SK-N-SH treated with all-trans-retinoic acid at 6 μM for 48 hours (cell line): ENCODE data around the gene ZNF557.

Experiments
- ARNTL ChIP-seq: fragments of 450-650 bp; formaldehyde crosslinking; IDR thresholded peaks from 2 replicates; pipeline ENCODE4 v1.5.0; 2020; ENCODE audit warnings: low read depth, mild to moderate bottlenecking, moderate library complexity, borderline replicate concordance
- BACH2 ChIP-seq: fragments of 250-450 bp; sonication (Bioruptor Pico); IDR thresholded peaks from 2 replicates; pipeline ENCODE4 v1.9.0; 2021; ENCODE audit warnings: mild to moderate bottlenecking, borderline replicate concordance
- CSDC2 ChIP-seq: fragments of 250-450 bp; sonication (Bioruptor Pico); IDR thresholded peaks from 2 replicates; pipeline ENCODE4 v1.5.0; 2020; ENCODE audit warnings: mild to moderate bottlenecking, moderate library complexity
- PATZ1 ChIP-seq: fragments of 250-450 bp; sonication (Bioruptor Pico); IDR thresholded peaks from 2 replicates; pipeline ENCODE4 v1.8.0; 2020; ENCODE audit warnings: mild to moderate bottlenecking, moderate library complexity, borderline replicate concordance
- POU6F1 ChIP-seq: fragments of 250-450 bp; sonication (Bioruptor Pico); IDR thresholded peaks from 2 replicates; pipeline ENCODE4 v1.8.0; 2021; ENCODE audit warnings: low read depth, mild to moderate bottlenecking, moderate library complexity, borderline replicate concordance
- PPARA ChIP-seq: fragments of 250-450 bp; sonication (Bioruptor Pico); IDR thresholded peaks from 2 replicates; pipeline ENCODE4 v1.5.0; 2020; ENCODE audit warnings: mild to moderate bottlenecking, borderline replicate concordance
- RARB ChIP-seq: fragments of 250-450 bp; sonication (Bioruptor Pico); IDR thresholded peaks from 2 replicates; pipeline ENCODE4 v1.8.0; 2021; ENCODE audit warnings: mild to moderate bottlenecking, moderate library complexity
- TOX ChIP-seq: fragments of 250-450 bp; sonication (Bioruptor Pico); IDR thresholded peaks from 2 replicates; pipeline ENCODE4 v1.8.0; 2021; ENCODE audit warnings: mild to moderate bottlenecking, moderate library complexity, borderline replicate concordance
- ZNF565 ChIP-seq: fragments of 450-650 bp; formaldehyde crosslinking; conservative IDR thresholded peaks from 2 replicates; pipeline ENCODE4 v1.5.0; 2020; ENCODE audit warnings: low read depth, mild to moderate bottlenecking, moderate library complexity
- ZNF8 ChIP-seq: fragments of 450-650 bp; formaldehyde crosslinking; IDR thresholded peaks from 2 replicates; pipeline ENCODE4 v1.5.0; 2020; ENCODE audit warnings: mild to moderate bottlenecking, moderate library complexity

GRCh38 chr19:7072541-7072940, 3.0 kb downstream of the ZNF557 start:
- TF ChIP-seq POU6F1 (CRISPR knock-in tag) = no peak
- no peak for TF ChIP-seq ARNTL
- TF ChIP-seq ZNF8 (CRISPR knock-in tag) = no peak
- no peak for TF ChIP-seq ZNF565 (CRISPR knock-in tag)
- no peak for TF ChIP-seq RARB
- no peak for TF ChIP-seq CSDC2
- TF ChIP-seq PATZ1 = no peak
- TF ChIP-seq TOX (CRISPR knock-in tag) = no peak
- TF ChIP-seq BACH2 (CRISPR knock-in tag) = no peak
- TF ChIP-seq PPARA (CRISPR knock-in tag) = no peak
